Fibroblast of lung (primary cell): ENCODE data around the gene FLNB. TPM values are rescaled to one million over a fixed set of nuclear protein-coding genes. Genes with fewer than 3 reads are reported as not detected.

Experiments
- DNase-seq, 2 donors: peaks; one replicate each; pipeline versions ENCODE4 v3.0.0 to v3.0.0-alpha.2; 2010; ENCODE audit warnings: low read depth in 2 of 2
- H2AFZ ChIP-seq: 2 replicates; pipeline ENCODE4 v1.5.1; 2012; ENCODE audit warnings: low read length, control low read depth, inconsistent platforms
- H3K27ac ChIP-seq: 2 replicates; pipeline ENCODE4 v1.5.1; 2011; ENCODE audit warnings: low read length, control low read depth; ENCODE audit not compliant: insufficient read depth
- H3K27me3 ChIP-seq: 2 replicates; pipeline ENCODE4 v1.5.1; 2011; ENCODE audit warnings: mild to moderate bottlenecking, low read length; ENCODE audit not compliant: control insufficient read depth, insufficient read depth
- H3K36me3 ChIP-seq: 2 replicates; pipeline ENCODE4 v1.5.1; 2011; ENCODE audit warnings: low read length; ENCODE audit not compliant: control insufficient read depth, insufficient read depth
- H3K4me1 ChIP-seq: 2 replicates; pipeline ENCODE4 v1.5.1; 2011; ENCODE audit warnings: low read length; ENCODE audit not compliant: control insufficient read depth, insufficient read depth; ENCODE audit errors: extremely low read depth
- H3K4me2 ChIP-seq: 2 replicates; pipeline ENCODE4 v1.5.1; 2011; ENCODE audit warnings: low read length, control low read depth; ENCODE audit not compliant: insufficient read depth; ENCODE audit errors: extremely low read depth
- H3K4me3 ChIP-seq, 4 experiments: fragments of 200-600 bp in 1 of 4; sonication (generic) in 1 of 4; replicated peaks in 1 of 4; 2 replicates each; pipeline ENCODE4 v1.5.1; 2011 to 2016; ENCODE audit warnings: low read length in 4 of 4, low read depth in 3 of 4, mild to moderate bottlenecking in 3 of 4, control low read depth in 2 of 4, inconsistent platforms in 1 of 4, mixed read lengths in 1 of 4; ENCODE audit not compliant: insufficient read depth in 1 of 4; ENCODE audit errors: control extremely low read depth in 1 of 4
- H3K79me2 ChIP-seq: 2 replicates; pipeline ENCODE4 v1.5.1; 2012; ENCODE audit warnings: mild to moderate bottlenecking, low read length, inconsistent platforms; ENCODE audit not compliant: control insufficient read depth, insufficient read depth
- H3K9ac ChIP-seq: 2 replicates; pipeline ENCODE4 v1.5.1; 2011; ENCODE audit warnings: mild to moderate bottlenecking, low read length, control low read depth; ENCODE audit not compliant: insufficient read depth
- H3K9me3 ChIP-seq: 2 replicates; pipeline ENCODE4 v1.5.1; 2012; ENCODE audit warnings: low read depth, low read length; ENCODE audit not compliant: control insufficient read depth, insufficient read depth
- H4K20me1 ChIP-seq: 2 replicates; pipeline ENCODE4 v1.5.1; 2011; ENCODE audit warnings: low read length; ENCODE audit not compliant: control insufficient read depth, insufficient read depth; ENCODE audit errors: extremely low read depth
- EZH2 ChIP-seq: IDR thresholded peaks from 2 replicates; pipeline ENCODE4 v1.5.1; 2012; ENCODE audit warnings: low read length, control low read depth, mild to moderate bottlenecking; ENCODE audit errors: missing control alignments
- polyA plus RNA-seq, 2 donors: library from polyadenylated mRNA; depleted of rRNA in 1 of 2; stranded (reverse) in 1 of 2; unstranded in 1 of 2; fragments of >200 nt; gene quantifications; 2 replicates each; pipeline ENCODE4 v1.2.1, GENCODE V29; 2011 to 2012; ENCODE audit warnings: missing spikeins in 1 of 2
- total RNA-seq: library from RNA; depleted of rRNA; stranded (reverse); fragments of >200 nt; gene quantifications from 2 replicates; pipeline ENCODE4 v1.2.1, GENCODE V29; 2014
- TF ChIP-seq, protein P1 (sequence below), 2 donors: IDR thresholded peaks in 1 of 2; conservative IDR thresholded peaks in 1 of 2; 1 replicate in 1 of 2; 2 replicates in 1 of 2; pipeline ENCODE4 v1.5.1; 2011 to 2012; ENCODE audit warnings: low read length in 2 of 2, control low read depth in 1 of 2, inconsistent platforms in 1 of 2, low read depth in 1 of 2, mild to moderate bottlenecking in 1 of 2

FLNB gene
- total and polyA plus RNA-seq, 2 donors (not counting 1 experiment from before 2014, with no cell fraction given): 81.7 to 105 TPM

GRCh38 chr3:58134468-58134867 lies 126.2 kb downstream of the FLNB start:
- Histone ChIP-seq H3K4me3 (no peak overlapping the region), H3K36me3 (peaks cover 22% of the 10 kb centered on the region), H3K4me1 (no peaks in the 10 kb centered on the region), H3K27me3 (no peaks in the 10 kb centered on the region), H2AFZ (no peak overlapping the region), H3K9ac (no peak overlapping the region), H3K9me3 (no peaks in the 10 kb centered on the region), H3K79me2 (no peaks in the 10 kb centered on the region), H3K4me2 (no peak overlapping the region), H4K20me1 (no peaks in the 10 kb centered on the region), H3K27ac (no peak overlapping the region)
- no peak for DNase-seq
- TF ChIP-seq, protein P1, sequence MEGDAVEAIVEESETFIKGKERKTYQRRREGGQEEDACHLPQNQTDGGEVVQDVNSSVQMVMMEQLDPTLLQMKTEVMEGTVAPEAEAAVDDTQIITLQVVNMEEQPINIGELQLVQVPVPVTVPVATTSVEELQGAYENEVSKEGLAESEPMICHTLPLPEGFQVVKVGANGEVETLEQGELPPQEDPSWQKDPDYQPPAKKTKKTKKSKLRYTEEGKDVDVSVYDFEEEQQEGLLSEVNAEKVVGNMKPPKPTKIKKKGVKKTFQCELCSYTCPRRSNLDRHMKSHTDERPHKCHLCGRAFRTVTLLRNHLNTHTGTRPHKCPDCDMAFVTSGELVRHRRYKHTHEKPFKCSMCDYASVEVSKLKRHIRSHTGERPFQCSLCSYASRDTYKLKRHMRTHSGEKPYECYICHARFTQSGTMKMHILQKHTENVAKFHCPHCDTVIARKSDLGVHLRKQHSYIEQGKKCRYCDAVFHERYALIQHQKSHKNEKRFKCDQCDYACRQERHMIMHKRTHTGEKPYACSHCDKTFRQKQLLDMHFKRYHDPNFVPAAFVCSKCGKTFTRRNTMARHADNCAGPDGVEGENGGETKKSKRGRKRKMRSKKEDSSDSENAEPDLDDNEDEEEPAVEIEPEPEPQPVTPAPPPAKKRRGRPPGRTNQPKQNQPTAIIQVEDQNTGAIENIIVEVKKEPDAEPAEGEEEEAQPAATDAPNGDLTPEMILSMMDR (conservative IDR thresholded peaks at IDR 0.05 in 1 of 2, IDR thresholded peaks at IDR 0.05 in 1 of 2; ENCODE audit: low read depth in 1 of 2, low read length in 2 of 2): no peak
- TF ChIP-seq EZH2: no peak

- Histone ChIP-seq H3K4me1 (no peaks in the 10 kb centered on the region), H2AFZ (no peak overlapping the region), H3K79me2 (no peaks in the 10 kb centered on the region), H3K4me2 (no peak overlapping the region), H3K27me3 (no peaks in the 10 kb centered on the region), H3K36me3 (peaks cover 22% of the 10 kb centered on the region), H3K4me3 (no peak overlapping the region), H3K9ac (no peak overlapping the region), H3K9me3 (no peaks in the 10 kb centered on the region), H4K20me1 (no peaks in the 10 kb centered on the region), H3K27ac (no peak overlapping the region)
- TF ChIP-seq, protein P1 (conservative IDR thresholded peaks at IDR 0.05 in 1 of 2, IDR thresholded peaks at IDR 0.05 in 1 of 2; ENCODE audit: low read depth in 1 of 2, low read length in 2 of 2): peak in 1 of 2 donors; percentile 47
- TF ChIP-seq EZH2: no peak
- peak in 1 of 2 donors; percentile 14 for DNase-seq
Measured at GRCh38 chr3:58135712-58136543, 127.7 kb downstream of the FLNB start.

GRCh38 chr3:58137306-58137705 lies 129.1 kb downstream of the FLNB start:
- TF ChIP-seq, protein P1 (conservative IDR thresholded peaks at IDR 0.05 in 1 of 2, IDR thresholded peaks at IDR 0.05 in 1 of 2; ENCODE audit: low read depth in 1 of 2, low read length in 2 of 2): no peak
- no peak for TF ChIP-seq EZH2
- peaks cover 25% of the 10 kb centered on the region for H3K36me3 ChIP-seq
- H3K27ac ChIP-seq: no peak overlapping the region

More at GRCh38 chr3:58137306-58137705, 129.1 kb downstream of the FLNB start:
- Histone ChIP-seq H4K20me1 (no peaks in the 10 kb centered on the region), H3K4me1 (no peaks in the 10 kb centered on the region), H3K9ac (no peak overlapping the region), H3K27me3 (no peaks in the 10 kb centered on the region), H2AFZ (no peak overlapping the region), H3K79me2 (no peaks in the 10 kb centered on the region), H3K4me2 (no peak overlapping the region), H3K4me3 (no peak overlapping the region), H3K9me3 (no peaks in the 10 kb centered on the region)
- no peak for DNase-seq
